Duodenal mucosa (tissue), 2 donors: ENCODE results near the gene CROCC2.
A peak's percentile ranks its signal among the peaks of the same experiment; 100 is the strongest.

Source experiments
- H3K27ac ChIP-seq: one replicate; pipeline ENCODE4 v1.7.0; 2013; ENCODE audit warnings: low read depth, low read length
- H3K27me3 ChIP-seq, 2 donors: one replicate each; pipeline ENCODE4 v1.7.0; 2013; ENCODE audit warnings: low read length in 2 of 2, control low read depth in 1 of 2; ENCODE audit not compliant: insufficient read depth in 2 of 2, control insufficient read depth in 1 of 2
- H3K36me3 ChIP-seq, 2 donors: one replicate each; pipeline ENCODE4 v1.7.0; 2013; ENCODE audit warnings: low read length in 2 of 2, control low read depth in 1 of 2; ENCODE audit not compliant: insufficient read depth in 2 of 2, control insufficient read depth in 1 of 2
- H3K4me1 ChIP-seq, 2 donors: one replicate each; pipeline ENCODE4 v1.7.0; 2013; ENCODE audit warnings: low read length in 2 of 2, control low read depth in 1 of 2; ENCODE audit not compliant: insufficient read depth in 2 of 2, control insufficient read depth in 1 of 2
- H3K4me3 ChIP-seq, 2 donors: one replicate each; pipeline ENCODE4 v1.7.0; 2013; ENCODE audit warnings: low read length in 2 of 2, low read depth in 1 of 2
- H3K9ac ChIP-seq, 2 donors: one replicate each; pipeline ENCODE4 v1.7.0; 2013; ENCODE audit warnings: low read length in 2 of 2, low read depth in 1 of 2
- H3K9me3 ChIP-seq, 2 donors: one replicate each; pipeline ENCODE4 v1.7.0; 2013; ENCODE audit warnings: low read length in 2 of 2, control low read depth in 1 of 2; ENCODE audit not compliant: control insufficient read depth in 1 of 2

CROCC2 gene

DNA sequence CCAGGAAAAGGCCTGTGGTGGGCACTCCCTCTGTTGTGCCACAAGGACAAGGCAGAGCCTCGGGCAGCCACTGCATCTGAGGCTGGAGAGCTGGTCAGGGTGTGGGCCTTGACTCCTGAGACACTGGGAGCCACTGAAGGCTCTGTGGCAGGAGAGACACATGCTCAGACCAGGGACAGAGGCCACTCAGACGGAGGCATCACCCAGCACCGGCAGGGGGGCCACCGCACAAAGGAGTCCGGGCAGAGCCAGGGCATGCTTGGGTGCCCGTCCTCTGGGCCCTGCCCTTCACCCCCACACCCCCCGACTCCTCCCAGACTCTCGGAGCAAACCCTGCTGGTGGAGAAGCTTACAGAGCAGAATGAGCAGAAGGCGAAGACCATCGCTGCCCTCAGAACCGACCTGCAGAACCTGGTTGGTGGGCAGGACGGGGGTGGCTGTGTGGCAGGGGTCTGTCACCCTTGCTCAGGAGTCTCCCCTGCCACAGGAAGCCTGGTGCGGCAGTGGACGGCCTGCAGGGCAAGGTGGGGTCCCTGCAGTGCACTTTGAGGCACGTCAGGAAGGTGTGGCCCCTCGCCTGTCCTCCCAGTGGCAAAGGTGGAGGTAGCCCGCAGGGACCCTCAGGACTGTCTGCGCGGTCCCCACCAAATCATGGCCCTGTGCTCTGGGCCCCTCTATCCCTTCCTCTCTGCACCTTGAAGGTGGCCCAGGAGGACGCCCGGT lies 26.0 kb downstream of the CROCC2 start:
- no peak overlapping the region for H3K4me3 ChIP-seq

DNA sequence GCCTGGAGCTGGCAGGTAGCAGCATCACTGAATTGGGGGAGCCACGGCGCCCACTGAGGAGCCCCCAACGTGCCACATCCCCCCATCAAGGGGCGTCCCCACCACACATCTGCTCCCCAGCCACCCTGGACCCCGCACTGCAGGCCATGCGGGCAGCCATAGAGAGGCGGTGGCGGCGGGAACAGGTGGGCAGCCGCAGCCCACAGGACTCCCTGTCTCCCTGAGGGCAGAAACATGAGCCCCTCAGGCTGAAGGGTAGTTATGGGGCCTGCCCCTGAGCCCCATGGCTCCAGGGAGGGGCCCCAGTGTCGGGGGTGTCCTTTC lies 26.6 kb downstream of the CROCC2 start:
- Histone ChIP-seq H3K27ac (no peak overlapping the region), H3K27me3 (no peaks in the 10 kb centered on the region), H3K36me3 (no peaks in the 10 kb centered on the region)

More for the DNA sequence above, 26.0 kb downstream of the CROCC2 start:
- Histone ChIP-seq H3K4me1 (no peaks in the 10 kb centered on the region), H3K9me3 (no peaks in the 10 kb centered on the region), H3K36me3 (no peaks in the 10 kb centered on the region), H3K27ac (no peak overlapping the region), H3K27me3 (no peaks in the 10 kb centered on the region), H3K9ac (no peak overlapping the region)

DNA sequence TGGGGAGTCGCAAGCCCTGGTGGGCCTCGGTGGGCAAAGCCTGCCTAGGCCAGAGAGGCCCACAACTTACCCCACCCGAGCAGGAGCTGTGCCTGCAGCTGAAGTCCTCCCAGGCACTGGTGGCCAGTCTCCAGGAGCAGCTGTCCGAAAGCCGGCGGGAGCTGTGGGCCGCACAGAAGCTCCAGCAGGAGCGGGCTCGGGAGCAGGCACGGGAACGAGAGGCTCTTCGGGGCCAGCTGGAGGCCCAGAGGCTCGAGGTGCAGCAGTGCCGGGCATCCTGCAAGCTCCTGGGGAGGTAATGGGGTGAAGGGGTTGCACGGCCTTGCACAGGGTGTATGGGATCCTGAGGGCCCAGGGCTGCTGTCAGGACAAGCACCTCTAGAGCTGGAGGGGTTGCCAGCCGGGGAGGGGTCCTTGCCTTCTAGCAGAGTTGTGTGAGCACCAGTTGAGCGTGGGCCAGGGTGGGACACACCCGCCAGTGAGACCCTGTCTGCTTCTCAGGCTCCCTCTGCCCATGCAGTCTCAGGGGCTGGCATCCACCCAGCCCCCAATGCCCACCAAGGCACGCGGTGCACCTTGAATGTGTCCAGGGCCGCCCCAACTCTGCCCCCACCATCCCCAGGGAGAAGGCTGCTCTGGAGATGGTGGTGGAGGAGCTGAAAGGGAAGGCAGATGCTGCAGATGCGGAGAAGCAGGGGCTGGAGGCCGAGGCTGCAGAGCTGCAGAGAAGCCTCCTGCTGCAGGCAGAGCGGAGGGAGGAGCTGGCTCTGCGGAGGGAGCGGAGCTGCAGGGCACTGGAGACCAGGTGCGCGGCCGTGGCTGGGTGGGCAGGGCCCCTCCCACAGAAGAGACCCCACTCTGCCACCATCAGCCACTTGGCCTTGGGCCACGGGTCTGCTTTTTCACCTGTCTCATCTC lies 27.2 kb downstream of the CROCC2 start:
- no peak overlapping the region for H3K9ac ChIP-seq
- H3K27ac ChIP-seq, result no peak overlapping the region
- no peaks in the 10 kb centered on the region for H3K9me3 ChIP-seq
- peak overlapping the region in 1 of 2 donors; percentile 10 for H3K4me3 ChIP-seq
- no peaks in the 10 kb centered on the region for H3K27me3 ChIP-seq
- H3K4me1 ChIP-seq, result no peaks in the 10 kb centered on the region
- H3K36me3 ChIP-seq, result no peaks in the 10 kb centered on the region

More for the DNA sequence above, 26.6 kb downstream of the CROCC2 start:
- H3K9ac ChIP-seq, result no peak overlapping the region
- H3K9me3 ChIP-seq, result no peaks in the 10 kb centered on the region
- no peak overlapping the region for H3K4me3 ChIP-seq
- H3K4me1 ChIP-seq, result no peaks in the 10 kb centered on the region

DNA sequence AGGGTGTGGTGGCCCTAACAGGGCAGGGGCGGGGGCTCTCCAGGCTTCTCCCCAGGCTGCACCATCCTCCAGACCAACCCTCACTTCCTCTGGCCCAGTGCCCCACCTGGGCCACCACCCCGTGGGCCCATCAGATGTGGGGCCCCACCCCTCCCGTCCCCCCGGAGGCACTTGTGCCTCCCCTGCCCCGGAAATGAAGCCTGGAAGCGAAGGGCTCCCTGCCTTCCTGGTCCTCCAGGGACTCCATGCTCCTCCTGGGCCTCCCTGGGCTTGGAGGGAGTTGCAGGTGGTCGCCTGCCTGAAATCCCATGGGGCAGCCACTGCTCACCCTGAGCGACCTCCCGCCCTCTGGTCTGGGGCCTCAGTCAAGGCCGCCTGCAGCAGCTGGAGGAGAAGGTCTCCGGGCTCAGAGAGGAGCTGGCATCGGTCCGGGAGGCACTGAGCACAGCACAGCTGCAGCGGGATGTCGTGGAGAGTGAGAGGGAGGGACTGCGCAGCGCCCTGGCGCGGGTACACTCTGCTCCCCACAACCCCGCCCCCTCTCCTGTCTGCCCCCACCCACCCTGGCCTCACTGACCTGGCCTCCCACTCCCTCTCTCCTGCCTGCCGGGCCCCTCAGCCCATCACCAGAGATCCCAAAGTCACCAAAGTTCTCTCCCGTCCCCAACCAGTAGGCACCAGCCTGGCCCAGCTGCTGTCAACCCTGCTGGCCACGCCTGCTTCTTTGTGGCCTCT lies 28.0 kb downstream of the CROCC2 start:
- Histone ChIP-seq H3K4me1 (no peaks in the 10 kb centered on the region), H3K36me3 (no peaks in the 10 kb centered on the region), H3K9ac (no peak overlapping the region), H3K27me3 (no peaks in the 10 kb centered on the region), H3K9me3 (no peaks in the 10 kb centered on the region), H3K27ac (no peak overlapping the region), H3K4me3 (no peak overlapping the region)

DNA sequence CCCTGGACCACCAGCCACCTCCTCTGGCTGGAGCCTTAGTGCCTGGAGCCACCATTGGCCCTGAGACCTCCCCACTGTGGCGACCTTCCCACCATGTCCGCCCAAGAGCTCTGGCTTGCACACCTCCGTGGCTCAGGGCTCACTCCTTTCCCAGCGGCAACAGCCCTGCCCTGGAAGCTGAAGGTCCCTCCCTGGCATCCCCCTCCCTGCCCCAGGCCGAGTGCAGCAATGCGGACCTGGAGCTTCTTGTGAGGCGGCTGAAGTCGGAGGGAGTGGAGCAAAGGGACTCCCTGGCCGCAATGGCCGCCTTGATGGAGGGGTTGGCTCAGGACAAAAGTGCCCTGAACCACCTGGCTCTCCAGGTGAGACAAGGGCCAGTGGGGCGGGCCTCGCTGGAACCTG lies 28.6 kb downstream of the CROCC2 start:
- H3K36me3 ChIP-seq, result no peaks in the 10 kb centered on the region
- no peaks in the 10 kb centered on the region for H3K9me3 ChIP-seq
- H3K27ac ChIP-seq, result no peak overlapping the region
- no peaks in the 10 kb centered on the region for H3K4me1 ChIP-seq
- no peaks in the 10 kb centered on the region for H3K27me3 ChIP-seq
- H3K9ac ChIP-seq, result no peak overlapping the region
- H3K4me3 ChIP-seq, result no peak overlapping the region

DNA sequence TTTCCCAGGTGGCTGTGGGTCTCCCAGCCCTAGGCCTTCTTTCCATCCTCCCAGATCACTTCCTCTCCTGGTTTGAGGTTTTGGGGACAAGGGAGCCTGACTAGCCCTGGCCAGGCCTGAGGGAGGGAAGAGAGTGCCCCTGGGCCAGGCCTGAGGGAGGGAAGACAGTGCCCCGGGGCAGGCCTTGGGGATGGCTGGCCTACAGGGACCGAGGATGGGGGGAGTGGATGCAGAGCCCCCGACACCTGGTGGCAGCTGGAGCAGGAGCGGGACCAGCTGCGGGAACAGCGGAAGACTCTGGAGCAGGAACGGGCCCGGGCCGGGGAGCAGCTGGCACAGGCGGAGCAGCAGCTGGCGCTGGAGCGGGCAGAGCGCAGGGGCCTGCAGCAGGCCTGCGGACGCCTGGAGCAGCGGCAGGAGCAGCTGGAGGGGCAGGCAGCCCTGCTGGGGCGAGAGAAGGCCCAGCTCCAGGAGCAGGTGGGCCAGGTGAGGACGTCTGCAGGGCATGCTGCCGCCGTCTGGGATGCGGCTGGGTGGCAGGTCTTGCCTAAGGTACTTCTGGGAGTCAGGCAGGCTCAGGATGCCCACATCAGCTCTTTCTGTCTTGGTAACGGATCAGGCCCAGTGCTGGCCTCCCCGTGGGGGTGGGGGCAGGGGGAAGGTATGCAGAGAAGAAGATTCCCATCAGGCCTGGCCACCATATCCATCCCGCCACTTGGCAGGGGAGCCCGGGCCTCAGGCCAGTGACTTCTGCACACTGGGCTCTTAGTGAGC lies 29.2 kb downstream of the CROCC2 start:
- no peaks in the 10 kb centered on the region for H3K9me3 ChIP-seq
- H3K27me3 ChIP-seq, result no peaks in the 10 kb centered on the region
- no peak overlapping the region for H3K27ac ChIP-seq
- no peaks in the 10 kb centered on the region for H3K4me1 ChIP-seq
- no peaks in the 10 kb centered on the region for H3K36me3 ChIP-seq
- H3K4me3 ChIP-seq, result no peak overlapping the region
- H3K9ac ChIP-seq, result no peak overlapping the region

DNA sequence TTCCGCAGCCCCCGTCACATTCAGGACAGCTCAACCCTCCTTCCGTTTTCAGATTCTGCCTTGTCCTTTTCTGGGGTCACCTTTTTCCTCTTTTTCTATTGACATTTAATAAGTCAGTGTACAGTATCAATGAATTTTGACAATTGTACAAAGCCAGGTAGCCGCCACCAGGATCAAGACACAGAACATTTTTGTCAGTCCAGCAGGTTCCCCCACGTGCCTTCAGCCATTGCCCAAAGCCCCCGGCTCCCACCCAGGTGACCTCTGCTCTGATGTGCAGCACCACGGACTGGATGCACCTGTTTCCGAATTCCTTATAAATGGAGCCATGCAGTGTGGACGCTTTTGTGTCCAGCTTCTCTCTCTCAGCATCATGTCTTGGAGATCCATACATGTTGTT lies 30.0 kb downstream of the CROCC2 start:
- no peaks in the 10 kb centered on the region for H3K36me3 ChIP-seq
- no peak overlapping the region for H3K9ac ChIP-seq
- H3K27ac ChIP-seq, result no peak overlapping the region
- H3K4me1 ChIP-seq, result no peaks in the 10 kb centered on the region
- H3K4me3 ChIP-seq, result no peak overlapping the region
- H3K9me3 ChIP-seq, result no peaks in the 10 kb centered on the region
- no peaks in the 10 kb centered on the region for H3K27me3 ChIP-seq

DNA sequence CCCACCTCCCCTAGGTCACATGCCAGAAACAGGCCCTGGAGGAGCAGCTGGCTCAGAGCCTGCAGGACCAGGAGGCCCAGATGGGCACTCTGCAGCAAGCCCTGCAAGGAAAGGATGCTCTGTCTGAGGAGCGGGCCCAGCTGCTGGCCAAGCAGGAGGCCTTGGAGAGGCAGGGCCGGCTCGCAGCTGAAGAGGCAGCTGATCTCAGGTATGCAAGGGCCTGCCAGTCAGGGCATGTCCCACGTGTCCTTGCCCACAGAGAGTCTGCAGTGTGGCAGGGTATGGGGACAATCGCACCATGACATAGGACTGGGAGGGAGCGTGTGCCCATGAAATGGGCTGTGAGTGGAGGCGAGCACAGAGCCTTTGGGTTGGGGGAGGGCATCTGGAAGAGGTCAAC lies 39.9 kb downstream of the CROCC2 start:
- H3K27me3 ChIP-seq, result no peaks in the 10 kb centered on the region
- no peaks in the 10 kb centered on the region for H3K9me3 ChIP-seq
- H3K27ac ChIP-seq, result no peak overlapping the region
- H3K9ac ChIP-seq, result no peak overlapping the region
- no peaks in the 10 kb centered on the region for H3K4me1 ChIP-seq
- no peak overlapping the region for H3K4me3 ChIP-seq
- no peaks in the 10 kb centered on the region for H3K36me3 ChIP-seq

DNA sequence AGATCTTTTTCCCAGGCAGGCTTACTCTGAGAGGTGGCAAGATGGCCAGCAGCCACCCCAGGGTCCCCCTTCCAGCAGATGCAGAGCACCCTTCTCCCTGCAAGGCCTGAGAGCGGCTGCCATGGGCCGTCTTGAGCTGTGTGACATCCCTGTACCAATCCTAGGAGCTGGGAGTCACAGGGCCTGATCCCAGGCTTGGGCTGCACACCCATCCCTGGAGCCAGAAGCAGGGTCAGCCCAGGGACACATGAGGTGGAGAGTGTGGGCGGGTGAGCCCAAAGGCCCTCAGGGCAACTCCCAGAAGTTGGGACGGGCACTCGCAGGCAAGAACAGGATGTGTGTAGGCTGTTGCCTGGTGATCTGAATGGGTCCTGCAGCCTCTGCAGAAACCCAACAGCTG lies 40.5 kb downstream of the CROCC2 start:
- Histone ChIP-seq H3K9me3 (no peaks in the 10 kb centered on the region), H3K36me3 (no peaks in the 10 kb centered on the region), H3K4me1 (no peaks in the 10 kb centered on the region), H3K4me3 (no peak overlapping the region), H3K27ac (no peak overlapping the region), H3K9ac (no peak overlapping the region), H3K27me3 (no peaks in the 10 kb centered on the region)
